ENCODE results near the gene TEAD2.

The TEAD2 gene

DNA sequence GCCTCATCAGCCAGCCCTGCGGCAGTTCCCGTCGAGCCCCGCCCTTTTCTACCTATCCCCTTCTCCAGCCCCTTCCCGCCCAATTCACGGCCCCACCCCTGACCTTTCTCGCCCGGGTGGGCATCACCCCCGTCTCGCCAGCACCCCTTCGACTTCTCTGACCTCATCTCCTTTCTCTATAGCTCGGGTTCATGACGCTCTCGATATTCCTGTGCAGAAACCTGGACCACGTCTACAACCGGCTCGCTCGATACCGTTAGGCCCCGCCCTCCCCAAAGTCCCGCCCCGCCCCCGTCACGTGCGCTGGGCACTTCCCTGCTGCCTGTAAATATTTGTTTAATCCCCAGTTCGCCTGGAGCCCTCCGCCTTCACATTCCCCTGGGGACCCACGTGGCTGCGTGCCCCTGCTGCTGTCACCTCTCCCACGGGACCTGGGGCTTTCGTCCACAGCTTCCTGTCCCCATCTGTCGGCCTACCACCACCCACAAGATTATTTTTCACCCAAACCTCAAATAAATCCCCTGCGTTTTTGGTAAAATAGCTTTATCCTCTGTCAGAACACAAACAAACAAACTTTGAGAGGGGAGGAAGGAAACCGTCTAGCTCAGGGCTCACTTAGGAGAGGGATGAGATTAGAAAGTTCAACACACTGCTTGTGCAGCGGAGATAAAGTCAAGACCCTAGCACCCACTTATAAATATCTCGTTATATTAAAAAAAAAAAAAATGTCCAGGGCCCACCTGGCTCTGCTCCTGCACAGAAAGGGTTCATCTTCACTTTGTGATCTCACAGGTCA is 21.9 kb downstream of the TEAD2 start:
- FAIRE-seq (peak; percentile 90), DNase-seq (ENCODE audit: insufficient read length, low spot score) (peak; percentile 83)
- TF ChIP-seq POLR2AphosphoS5 (IDR thresholded peaks at IDR 0.05; ENCODE audit: low read depth, low read length) (no peak), POU2F2 (IDR thresholded peaks at IDR 0.05; ENCODE audit: low read depth, low read length) (peak; percentile 82; the same call in 1 of the 2 replicates), SPI1 (IDR thresholded peaks at IDR 0.05; ENCODE audit: low read depth, low read length) (peak; percentile 43), POLR2A (IDR thresholded peaks at IDR 0.05; ENCODE audit: low read depth, low read length) (no peak), PAX5 (IDR thresholded peaks at IDR 0.05; ENCODE audit: insufficient read depth, low read length, severe bottlenecking) (no peak)

- DNase-seq (ENCODE audit: insufficient read length, low spot score) (no peak), FAIRE-seq (no peak)
- no peak for TF ChIP-seq POLR2A (IDR thresholded peaks at IDR 0.05; ENCODE audit: low read depth, low read length)
- no peak for TF ChIP-seq POLR2AphosphoS5 (IDR thresholded peaks at IDR 0.05; ENCODE audit: low read depth, low read length)
- TF ChIP-seq TAF1 (IDR thresholded peaks at IDR 0.05; ENCODE audit: low read depth, low read length) = no peak
- no peak for TF ChIP-seq PAX5 (IDR thresholded peaks at IDR 0.05; ENCODE audit: insufficient read depth, low read length, severe bottlenecking)
- TF ChIP-seq SPI1 (IDR thresholded peaks at IDR 0.05; ENCODE audit: low read depth, low read length) = no peak
- no peak for TF ChIP-seq POU2F2 (IDR thresholded peaks at IDR 0.05; ENCODE audit: low read depth, low read length)
Observed at GRCh38 chr19:49339301-49340068, 22.7 kb downstream of the TEAD2 start.

GRCh38 chr19:49338691-49339300 is 23.4 kb downstream of the TEAD2 start:
- no peak for FAIRE-seq
- TF ChIP-seq POLR2A (IDR thresholded peaks at IDR 0.05; ENCODE audit: low read depth, low read length) = no peak
- no peak for TF ChIP-seq POU2F2 (IDR thresholded peaks at IDR 0.05; ENCODE audit: low read depth, low read length)
- TF ChIP-seq SPI1 (IDR thresholded peaks at IDR 0.05; ENCODE audit: low read depth, low read length) = no peak
- TF ChIP-seq POLR2AphosphoS5 (IDR thresholded peaks at IDR 0.05; ENCODE audit: low read depth, low read length) = no peak
- no peak for TF ChIP-seq TAF1 (IDR thresholded peaks at IDR 0.05; ENCODE audit: low read depth, low read length)
- no peak for TF ChIP-seq PAX5 (IDR thresholded peaks at IDR 0.05; ENCODE audit: insufficient read depth, low read length, severe bottlenecking)
- DNase-seq (ENCODE audit: insufficient read length, low spot score) = no peak

DNA sequence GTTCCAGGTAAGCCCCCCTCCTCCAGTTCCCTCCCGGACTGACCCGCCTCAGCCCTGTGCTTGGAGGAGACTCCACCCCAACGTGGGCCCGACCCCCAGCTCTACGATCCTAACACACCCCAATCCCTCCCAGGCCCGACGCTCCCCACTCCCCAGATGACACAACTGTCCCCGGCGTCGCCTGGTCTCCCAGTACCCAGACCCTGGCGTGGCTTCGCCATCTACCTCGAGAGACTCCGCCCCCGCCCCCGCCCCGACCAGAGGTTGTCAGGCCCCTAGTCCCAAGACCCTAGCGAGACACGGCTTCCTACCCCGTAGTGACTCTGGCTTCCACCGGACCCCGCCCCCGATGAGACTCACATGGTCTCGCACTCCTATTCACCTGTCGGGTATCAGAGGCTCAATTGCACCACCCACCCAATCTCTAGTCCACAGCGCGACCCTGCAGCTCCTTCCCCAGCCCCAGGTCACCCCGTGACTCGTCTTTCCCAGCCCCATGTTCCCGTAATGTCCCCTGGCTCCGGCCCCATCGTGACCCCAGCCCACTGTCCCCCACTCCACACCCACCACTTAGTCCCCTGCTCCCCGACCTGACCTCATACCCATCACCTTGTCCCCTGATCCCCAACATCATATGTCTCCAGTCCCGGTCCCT is 24.1 kb downstream of the TEAD2 start:
- FAIRE-seq = no peak

DNA sequence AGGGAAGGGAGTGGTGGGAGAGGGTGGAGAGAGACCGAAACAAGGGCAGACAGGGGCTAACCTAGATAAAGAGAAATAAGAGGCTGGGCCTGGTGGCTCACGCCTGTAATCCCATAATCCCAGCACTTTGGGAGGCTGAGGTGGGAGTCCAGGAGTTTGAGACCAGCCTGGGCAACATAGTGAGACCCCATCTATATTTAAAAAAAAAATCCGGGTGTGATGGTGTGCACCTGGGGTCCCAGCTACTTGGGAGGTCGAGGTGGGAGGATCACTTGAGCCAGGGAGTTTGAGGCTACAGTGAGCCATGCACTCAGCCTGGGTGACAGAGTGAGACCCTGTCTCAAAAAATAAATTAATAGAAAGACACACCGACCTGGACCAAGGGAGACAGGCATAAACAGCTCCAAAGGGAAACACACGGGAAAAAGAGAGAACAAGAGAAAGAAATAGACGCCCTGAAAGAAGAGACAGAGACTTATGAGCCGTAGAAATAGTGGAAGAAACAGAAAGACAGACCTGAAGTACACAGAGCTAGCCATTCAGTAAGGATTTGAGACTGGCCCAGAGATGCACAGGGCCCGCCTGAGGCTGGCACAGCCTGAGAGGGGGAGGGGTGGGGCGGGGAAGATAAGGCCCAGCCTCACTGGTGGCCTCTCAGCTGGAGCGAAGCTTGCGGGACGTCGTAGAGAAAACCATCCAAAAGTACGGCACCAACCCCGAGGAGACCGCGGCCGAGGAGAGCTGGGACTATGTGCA is 24.8 kb downstream of the TEAD2 start:
- FAIRE-seq = no peak
- no peak for DNase-seq (ENCODE audit: insufficient read length, low spot score)
- TF ChIP-seq SPI1 (IDR thresholded peaks at IDR 0.05; ENCODE audit: low read depth, low read length) (no peak), POLR2A (IDR thresholded peaks at IDR 0.05; ENCODE audit: low read depth, low read length) (no peak), POU2F2 (IDR thresholded peaks at IDR 0.05; ENCODE audit: low read depth, low read length) (no peak), TAF1 (IDR thresholded peaks at IDR 0.05; ENCODE audit: low read depth, low read length) (no peak), POLR2AphosphoS5 (IDR thresholded peaks at IDR 0.05; ENCODE audit: low read depth, low read length) (no peak)

More for the DNA sequence above, 24.1 kb downstream of the TEAD2 start:
- no peak for DNase-seq (ENCODE audit: insufficient read length, low spot score)
- no peak for TF ChIP-seq POU2F2 (IDR thresholded peaks at IDR 0.05; ENCODE audit: low read depth, low read length)
- TF ChIP-seq POLR2AphosphoS5 (IDR thresholded peaks at IDR 0.05; ENCODE audit: low read depth, low read length) = no peak
- TF ChIP-seq PAX5 (IDR thresholded peaks at IDR 0.05; ENCODE audit: insufficient read depth, low read length, severe bottlenecking) = no peak
- no peak for TF ChIP-seq TAF1 (IDR thresholded peaks at IDR 0.05; ENCODE audit: low read depth, low read length)
- TF ChIP-seq SPI1 (IDR thresholded peaks at IDR 0.05; ENCODE audit: low read depth, low read length) = no peak
- TF ChIP-seq POLR2A (IDR thresholded peaks at IDR 0.05; ENCODE audit: low read depth, low read length) = no peak

DNA sequence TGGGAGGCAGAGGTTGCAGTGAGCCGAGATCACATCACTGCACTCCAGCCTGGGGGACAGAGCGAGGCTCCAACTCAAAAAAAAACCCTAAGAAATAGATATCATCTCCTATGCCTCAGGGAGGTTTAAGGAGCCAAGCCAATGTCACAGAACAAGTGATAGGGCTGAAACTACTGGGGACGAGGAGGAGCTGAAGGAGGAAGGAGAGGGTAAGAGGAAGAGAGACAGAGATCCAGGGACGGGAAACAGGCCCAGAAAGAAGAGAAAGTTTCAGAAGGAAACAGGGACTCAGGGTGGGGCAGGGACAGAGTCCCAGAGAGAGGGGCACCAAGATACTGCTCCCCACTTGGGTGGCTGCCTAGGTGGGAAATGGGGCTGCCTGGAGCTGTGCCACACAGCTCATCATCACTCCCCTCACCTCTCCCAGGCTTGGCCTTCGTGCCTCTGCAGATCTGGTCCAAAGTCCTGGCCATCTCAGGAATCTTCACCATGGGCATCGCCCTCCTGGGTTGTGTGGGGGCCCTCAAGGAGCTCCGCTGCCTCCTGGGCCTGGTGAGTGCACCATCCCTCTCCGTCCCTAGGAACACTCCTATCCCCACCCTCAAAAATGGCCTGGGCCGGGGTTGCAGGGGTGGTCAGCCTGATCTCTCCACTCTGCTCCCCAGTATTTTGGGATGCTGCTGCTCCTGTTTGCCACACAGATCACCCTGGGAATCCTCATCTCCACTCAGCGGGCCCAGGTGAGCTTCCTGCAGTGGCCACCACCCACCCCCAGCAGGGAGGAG is 25.5 kb downstream of the TEAD2 start:
- FAIRE-seq (no peak), DNase-seq (ENCODE audit: insufficient read length, low spot score) (no peak)
- TF ChIP-seq POLR2AphosphoS5 (IDR thresholded peaks at IDR 0.05; ENCODE audit: low read depth, low read length) = no peak
- TF ChIP-seq POU2F2 (IDR thresholded peaks at IDR 0.05; ENCODE audit: low read depth, low read length) = no peak
- no peak for TF ChIP-seq TAF1 (IDR thresholded peaks at IDR 0.05; ENCODE audit: low read depth, low read length)
- TF ChIP-seq PAX5 (IDR thresholded peaks at IDR 0.05; ENCODE audit: insufficient read depth, low read length, severe bottlenecking) = no peak
- TF ChIP-seq POLR2A (IDR thresholded peaks at IDR 0.05; ENCODE audit: low read depth, low read length) = no peak
- TF ChIP-seq SPI1 (IDR thresholded peaks at IDR 0.05; ENCODE audit: low read depth, low read length) = no peak

DNA sequence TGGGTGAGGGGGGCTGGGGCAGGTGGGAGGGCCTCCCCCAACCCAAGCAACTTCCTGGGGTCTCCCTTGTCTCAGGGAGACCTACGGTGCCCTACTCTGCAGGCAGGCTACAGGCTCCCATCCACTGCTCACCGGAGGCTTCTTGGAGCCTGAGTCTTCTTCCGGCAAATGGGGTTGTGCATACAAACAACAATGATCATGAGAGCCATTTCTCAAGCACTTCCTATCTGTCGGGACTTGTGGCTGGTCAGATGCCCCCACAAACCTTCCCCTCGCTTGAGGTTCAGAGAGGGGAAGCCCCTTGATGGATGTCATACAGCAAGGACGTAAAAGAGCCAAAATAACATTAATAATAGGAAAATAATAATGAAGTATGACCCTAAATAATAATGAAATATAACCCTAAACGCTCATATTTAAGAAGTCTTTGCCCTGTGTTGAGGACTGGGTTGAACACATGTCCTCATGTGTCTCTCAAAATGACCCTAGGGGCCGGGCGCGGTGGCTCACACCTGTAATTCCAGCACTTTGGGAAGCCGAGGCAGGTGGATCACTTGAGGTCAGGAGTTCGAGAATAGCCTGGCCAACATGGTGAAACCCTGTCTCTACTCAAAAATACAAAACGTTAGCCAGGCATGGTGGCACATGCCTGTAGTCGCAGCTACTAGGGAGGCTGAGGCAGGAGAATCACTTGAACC is 26.3 kb downstream of the TEAD2 start:
- DNase-seq (ENCODE audit: insufficient read length, low spot score) = no peak
- FAIRE-seq = peak; percentile 52
- TF ChIP-seq TAF1 (IDR thresholded peaks at IDR 0.05; ENCODE audit: low read depth, low read length) (no peak), POU2F2 (IDR thresholded peaks at IDR 0.05; ENCODE audit: low read depth, low read length) (no peak), POLR2A (IDR thresholded peaks at IDR 0.05; ENCODE audit: low read depth, low read length) (no peak), SPI1 (IDR thresholded peaks at IDR 0.05; ENCODE audit: low read depth, low read length) (no peak), POLR2AphosphoS5 (IDR thresholded peaks at IDR 0.05; ENCODE audit: low read depth, low read length) (no peak), PAX5 (IDR thresholded peaks at IDR 0.05; ENCODE audit: insufficient read depth, low read length, severe bottlenecking) (no peak)

All from GM12891 (cell line).